Loucy (cell line): ENCODE data around the gene ARG2.
A peak's percentile ranks its signal among the peaks of the same experiment; 100 is the strongest.
"Not testable (repeated sequence)": the region's sequence is repeated elsewhere in the genome, so short reads cannot be mapped to it uniquely, and the experiment has no call there.

Source experiments
- H2AFZ ChIP-seq: fragments of 200-600 bp; sonication (generic); 2 replicates; pipeline ENCODE4 v1.6.0; 2016; ENCODE audit warnings: antibody characterized with exemption, mild to moderate bottlenecking, low read length, moderate library complexity
- H3F3A ChIP-seq: fragments of 200-600 bp; 2 replicates; pipeline ENCODE4 v1.6.0; 2016; ENCODE audit warnings: antibody characterized with exemption, low read depth, mild to moderate bottlenecking
- H3K27me3 ChIP-seq: fragments of 200-600 bp; sonication (generic); 2 replicates; pipeline ENCODE4 v1.6.1; 2014; ENCODE audit warnings: low read length, mild to moderate bottlenecking; ENCODE audit not compliant: insufficient read depth, poor library complexity, severe bottlenecking
- H3K36me3 ChIP-seq: fragments of 200-600 bp; sonication (generic); 2 replicates; pipeline ENCODE4 v1.6.1; 2016; ENCODE audit warnings: low read length; ENCODE audit not compliant: insufficient read depth
- H3K4me1 ChIP-seq: fragments of 200-600 bp; sonication (generic); 2 replicates; pipeline ENCODE4 v1.5.1; 2014; ENCODE audit warnings: low read length, mild to moderate bottlenecking; ENCODE audit not compliant: insufficient read depth, poor library complexity, severe bottlenecking
- H3K4me2 ChIP-seq: fragments of 200-600 bp; sonication (generic); 2 replicates; pipeline ENCODE4 v1.6.0; 2014; ENCODE audit warnings: antibody characterized with exemption, low read length, low read depth, mild to moderate bottlenecking; ENCODE audit not compliant: poor library complexity, severe bottlenecking
- H3K4me3 ChIP-seq: fragments of 200-600 bp; sonication (generic); 2 replicates; pipeline ENCODE4 v1.5.1; 2014; ENCODE audit warnings: low read length, mild to moderate bottlenecking, mixed read lengths; ENCODE audit not compliant: poor library complexity, severe bottlenecking
- H3K79me2 ChIP-seq: fragments of 200-600 bp; sonication (generic); 2 replicates; pipeline ENCODE4 v1.6.1; 2014; ENCODE audit warnings: low read length; ENCODE audit not compliant: insufficient read depth
- H3K9ac ChIP-seq: fragments of 200-600 bp; sonication (generic); 2 replicates; pipeline ENCODE4 v1.6.0; 2014; ENCODE audit warnings: mild to moderate bottlenecking, low read depth, low read length, moderate library complexity; ENCODE audit not compliant: poor library complexity, severe bottlenecking
- H3K9me2 ChIP-seq: fragments of 200-600 bp; sonication (generic); replicated peaks from 2 replicates; pipeline ENCODE4 v1.6.1; 2016; ENCODE audit warnings: low read depth, low read length, mixed read lengths
- H3K9me3 ChIP-seq: fragments of 200-600 bp; sonication (generic); 2 replicates; pipeline ENCODE4 v1.6.1; 2014; ENCODE audit warnings: mild to moderate bottlenecking, antibody characterized with exemption, low read length, low read depth; ENCODE audit not compliant: insufficient read depth
- H4K20me1 ChIP-seq: fragments of 200-600 bp; sonication (generic); 2 replicates; pipeline ENCODE4 v1.6.0; 2014; ENCODE audit warnings: antibody characterized with exemption, low read length, mild to moderate bottlenecking; ENCODE audit not compliant: insufficient read depth, poor library complexity, severe bottlenecking
- EZH2phosphoT487 ChIP-seq: fragments of 200-600 bp; IDR thresholded peaks from 2 replicates; pipeline ENCODE4 v1.6.1; 2018; ENCODE audit warnings: antibody characterized with exemption, mild to moderate bottlenecking, moderate library complexity, borderline replicate concordance
- TF ChIP-seq, protein P1 (sequence below): fragments of 200-600 bp; sonication (generic); conservative IDR thresholded peaks from 2 replicates; pipeline ENCODE4 v1.5.1; 2014; ENCODE audit warnings: mild to moderate bottlenecking, antibody characterized with exemption, low read length

Gene ARG2

DNA sequence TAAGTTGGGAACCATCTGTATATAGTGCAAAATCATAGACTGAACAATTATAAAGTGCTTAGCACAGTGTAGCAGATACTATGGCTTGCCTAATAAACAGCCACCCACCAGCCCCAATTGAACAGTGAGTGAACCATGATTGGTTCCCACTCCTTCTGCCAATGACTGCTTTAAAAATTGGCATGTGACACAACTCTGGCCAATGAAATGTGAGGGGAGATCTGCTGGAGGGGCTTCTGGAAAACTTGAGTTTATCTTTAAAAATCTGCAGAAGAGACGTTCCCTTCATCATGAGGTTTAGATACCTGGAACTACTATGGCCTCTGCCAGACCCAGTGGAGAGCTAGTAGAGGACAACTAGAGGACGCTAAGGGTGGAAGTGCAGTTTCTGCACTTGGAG is 24.3 kb upstream of the ARG2 start:
- Histone ChIP-seq H3K9ac (no peak overlapping the region), H3K36me3 (peaks cover 17% of the 10 kb centered on the region; the same call in 1 of the 2 replicates), H3F3A (no peaks in the 10 kb centered on the region), H3K4me2 (peak overlapping the region; percentile 6), H4K20me1 (no peaks in the 10 kb centered on the region), H3K4me1 (peaks cover 23% of the 10 kb centered on the region), H2AFZ (no peak overlapping the region), H3K9me3 (no peaks in the 10 kb centered on the region), H3K79me2 (peaks cover 22% of the 10 kb centered on the region), H3K4me3 (no peak overlapping the region), H3K9me2 (no peaks in the 10 kb centered on the region), H3K27me3 (no peaks in the 10 kb centered on the region)
- no peak for TF ChIP-seq EZH2phosphoT487
- TF ChIP-seq, protein P1, sequence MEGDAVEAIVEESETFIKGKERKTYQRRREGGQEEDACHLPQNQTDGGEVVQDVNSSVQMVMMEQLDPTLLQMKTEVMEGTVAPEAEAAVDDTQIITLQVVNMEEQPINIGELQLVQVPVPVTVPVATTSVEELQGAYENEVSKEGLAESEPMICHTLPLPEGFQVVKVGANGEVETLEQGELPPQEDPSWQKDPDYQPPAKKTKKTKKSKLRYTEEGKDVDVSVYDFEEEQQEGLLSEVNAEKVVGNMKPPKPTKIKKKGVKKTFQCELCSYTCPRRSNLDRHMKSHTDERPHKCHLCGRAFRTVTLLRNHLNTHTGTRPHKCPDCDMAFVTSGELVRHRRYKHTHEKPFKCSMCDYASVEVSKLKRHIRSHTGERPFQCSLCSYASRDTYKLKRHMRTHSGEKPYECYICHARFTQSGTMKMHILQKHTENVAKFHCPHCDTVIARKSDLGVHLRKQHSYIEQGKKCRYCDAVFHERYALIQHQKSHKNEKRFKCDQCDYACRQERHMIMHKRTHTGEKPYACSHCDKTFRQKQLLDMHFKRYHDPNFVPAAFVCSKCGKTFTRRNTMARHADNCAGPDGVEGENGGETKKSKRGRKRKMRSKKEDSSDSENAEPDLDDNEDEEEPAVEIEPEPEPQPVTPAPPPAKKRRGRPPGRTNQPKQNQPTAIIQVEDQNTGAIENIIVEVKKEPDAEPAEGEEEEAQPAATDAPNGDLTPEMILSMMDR = no peak

DNA sequence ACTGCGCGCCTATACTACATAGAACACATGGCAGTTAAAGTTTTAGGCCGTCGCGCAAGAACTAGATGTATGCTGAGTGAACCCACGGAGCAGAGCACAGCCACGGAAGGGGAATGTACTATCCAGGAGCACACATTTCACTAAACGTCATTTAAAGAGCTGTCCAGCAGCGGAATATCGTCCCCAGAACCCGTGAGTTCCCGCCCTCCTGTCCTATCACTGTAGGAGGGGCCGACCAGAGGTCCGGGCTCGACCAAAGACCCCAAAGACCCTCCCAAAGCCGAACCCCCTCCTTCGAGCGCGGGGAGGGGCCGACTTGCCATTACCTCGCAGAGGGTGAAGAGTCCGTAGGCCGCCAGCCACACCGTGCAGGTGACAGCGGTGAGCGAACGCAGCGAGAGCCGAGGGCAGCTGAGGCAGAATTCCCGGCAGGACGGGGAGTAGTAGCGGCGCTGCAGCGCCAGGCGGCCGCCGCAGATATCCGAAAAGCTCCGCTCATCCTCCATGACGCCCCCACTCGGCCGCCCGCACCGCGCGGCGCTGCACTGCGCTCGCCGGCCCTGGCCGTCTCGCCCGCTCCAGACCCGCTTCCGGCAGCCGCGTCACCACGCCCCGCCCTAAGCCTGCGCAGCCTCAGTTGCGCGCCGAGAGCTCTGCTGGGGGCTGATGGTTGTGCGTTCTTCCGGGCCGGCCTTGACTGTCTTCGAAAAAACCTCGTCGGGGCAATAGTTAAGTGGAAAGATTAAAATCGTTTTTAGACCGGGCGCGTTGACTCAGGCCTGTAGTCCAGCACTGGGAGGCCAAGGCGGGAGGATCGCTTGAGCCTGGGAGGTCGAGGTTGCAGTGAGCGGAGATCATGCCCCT is 19.8 kb upstream of the ARG2 start, which contains the start of gene PIGH:
Gene PIGH (minus strand): TSS at position 571 of the 864 bp plus-strand sequence. CDS start 65 bp downstream, at position 506.
- Histone ChIP-seq H3K4me1 (peaks cover 23% of the 10 kb centered on the region), H4K20me1 (no peaks in the 10 kb centered on the region), H3K9me2 (no peaks in the 10 kb centered on the region), H3K27me3 (peaks cover 25% of the 10 kb centered on the region), H3K4me2 (peak within 1 kb of the TSS; percentile 82), H3K9me3 (no peaks in the 10 kb centered on the region), H3K79me2 (peaks cover 22% of the 10 kb centered on the region), H3F3A (no peaks in the 10 kb centered on the region), H2AFZ (peak within 1 kb of the TSS; percentile 96), H3K9ac (peak within 1 kb of the TSS; percentile 68), H3K4me3 (peak within 1 kb of the TSS; percentile 86), H3K36me3 (no peaks in the 10 kb centered on the region)
- TF ChIP-seq, protein P1 = peak; percentile 52
- no peak for TF ChIP-seq EZH2phosphoT487

DNA sequence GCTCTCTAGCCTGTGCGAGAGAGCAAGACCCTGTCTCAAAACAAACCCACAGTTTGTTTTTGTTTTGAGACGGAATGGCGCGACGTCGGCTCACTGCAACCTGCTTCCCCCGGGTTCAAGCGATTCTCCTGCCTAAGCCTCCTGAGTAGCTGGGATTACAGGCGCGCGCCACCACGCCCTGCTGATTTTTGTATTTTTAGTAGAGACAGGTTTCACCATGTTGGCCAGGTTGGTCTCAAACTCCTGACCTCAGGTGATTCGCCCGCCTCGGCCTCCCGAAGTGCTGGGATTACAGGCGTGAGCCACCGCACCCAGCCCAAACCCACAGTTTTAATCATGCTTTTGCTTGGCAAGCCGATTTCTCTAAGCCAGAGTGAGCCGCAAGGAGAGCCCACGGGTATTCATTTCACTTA is 19.2 kb upstream of the ARG2 start:
- not testable (repeated sequence) for H3K9me3 ChIP-seq, H3K36me3 ChIP-seq, H3F3A ChIP-seq, H4K20me1 ChIP-seq, H3K9ac ChIP-seq, H3K9me2 ChIP-seq
- Histone ChIP-seq H3K27me3 (peaks cover 27% of the 10 kb centered on the region), H3K4me2 (peak overlapping the region; percentile 82), H2AFZ (peak overlapping the region; percentile 96), H3K4me3 (peak overlapping the region; percentile 86), H3K4me1 (peaks cover 23% of the 10 kb centered on the region), H3K79me2 (peaks cover 22% of the 10 kb centered on the region)
